A549 treated with CORT108297 at 1 μM for 4 hours (cell line): Measurements from ENCODE around the gene KRTAP13-3. TPM values are rescaled to one million over a fixed set of nuclear protein-coding genes. Genes with fewer than 3 reads are reported as not detected.

Experiments used
- total RNA-seq: library from RNA; stranded (reverse); fragments of 200-300 nt; extraction: Qiagen RNA extraction; gene quantifications from 5 replicates; pipeline ENCODE4 v1.2.3, GENCODE V29; 2022

KRTAP13-3 gene
- not detected in 5 replicates for total RNA-seq

GRCh38 chr21:30425826-30426225 lies at the start of gene KRTAP13-3:
Gene KRTAP13-3 (minus strand): TSS chr21:30425926. CDS start chr21:30425912, 14 bp downstream.

GRCh38 chr21:30439975-30440374 lies 14.2 kb upstream of the KRTAP13-3 start, which contains the start of gene KRTAP15-1:
Gene KRTAP15-1 (plus strand): TSS chr21:30440275. CDS start chr21:30440328, 53 bp downstream.

GRCh38 chr21:30430170-30430655 lies 4.5 kb upstream of the KRTAP13-3 start, which contains the start of gene KRTAP13-4:
Gene KRTAP13-4 (plus strand): TSS chr21:30430220. CDS start chr21:30430276, 56 bp downstream.

GRCh38 chr21:30395731-30396130 lies 30.0 kb downstream of the KRTAP13-3 start, which contains the start of gene KRTAP13-1:
Gene KRTAP13-1 (plus strand): TSS chr21:30396031. CDS start chr21:30396087, 56 bp downstream.

Other genes with a start within 250 kb of the KRTAP13-3 start
- gene CLDN8, start 209.8 kb downstream of the KRTAP13-3 start, total RNA-seq, result not detected in 5 replicates
- not detected in 5 replicates for gene KRTAP24-1, start 143.0 kb downstream of the KRTAP13-3 start, total RNA-seq
- gene KRTAP25-1, start 136.4 kb downstream of the KRTAP13-3 start, total RNA-seq, result not detected in 5 replicates
- not detected in 5 replicates for gene KRTAP26-1, start 105.6 kb downstream of the KRTAP13-3 start, total RNA-seq
- not detected in 5 replicates for gene KRTAP27-1, start 88.2 kb downstream of the KRTAP13-3 start, total RNA-seq
- not detected in 5 replicates for gene KRTAP23-1, start 77.3 kb downstream of the KRTAP13-3 start, total RNA-seq
- not detected in 5 replicates for gene KRTAP13-2, start 53.7 kb downstream of the KRTAP13-3 start, total RNA-seq
- gene KRTAP13-1, start 29.9 kb downstream of the KRTAP13-3 start, total RNA-seq, result not detected in 5 replicates
- not detected in 5 replicates for gene KRTAP13-4, start 4.3 kb upstream of the KRTAP13-3 start, total RNA-seq
- not detected in 5 replicates for gene KRTAP15-1, start 14.3 kb upstream of the KRTAP13-3 start, total RNA-seq
- not detected in 5 replicates for gene KRTAP19-1, start 54.4 kb upstream of the KRTAP13-3 start, total RNA-seq
- gene KRTAP19-2, start 61.5 kb upstream of the KRTAP13-3 start, total RNA-seq, result not detected in 5 replicates
- gene KRTAP19-3, start 66.1 kb upstream of the KRTAP13-3 start, total RNA-seq, result not detected in 5 replicates
- gene KRTAP19-4, start 71.2 kb upstream of the KRTAP13-3 start, total RNA-seq, result not detected in 5 replicates
- not detected in 5 replicates for gene KRTAP19-5, start 76.2 kb upstream of the KRTAP13-3 start, total RNA-seq
- gene KRTAP19-6, start 115.9 kb upstream of the KRTAP13-3 start, total RNA-seq, result not detected in 5 replicates
- gene KRTAP19-7, start 135.4 kb upstream of the KRTAP13-3 start, total RNA-seq, result not detected in 5 replicates
- not detected in 5 replicates for gene KRTAP22-2, start 164.5 kb upstream of the KRTAP13-3 start, total RNA-seq
- gene KRTAP6-3, start 166.5 kb upstream of the KRTAP13-3 start, total RNA-seq, result not detected in 5 replicates
- gene KRTAP6-2, start 173.0 kb upstream of the KRTAP13-3 start, total RNA-seq, result not detected in 5 replicates
- gene KRTAP22-1, start 175.2 kb upstream of the KRTAP13-3 start, total RNA-seq, result not detected in 5 replicates
- gene KRTAP6-1, start 188.0 kb upstream of the KRTAP13-3 start, total RNA-seq, result not detected in 5 replicates
- not detected in 5 replicates for gene KRTAP20-1, start 190.5 kb upstream of the KRTAP13-3 start, total RNA-seq
- not detected in 5 replicates for gene KRTAP20-4, start 194.7 kb upstream of the KRTAP13-3 start, total RNA-seq
- gene KRTAP20-2, start 209.3 kb upstream of the KRTAP13-3 start, total RNA-seq, result not detected in 5 replicates
- gene KRTAP20-3, start 216.9 kb upstream of the KRTAP13-3 start, total RNA-seq, result not detected in 5 replicates